GM12865 (cell line): ENCODE data around the gene EEFSEC.

Experiments
- DNase-seq: peaks from one replicate; pipeline ENCODE4 v3.0.0; 2010; ENCODE audit warnings: low read depth
- H3K4me3 ChIP-seq: 2 replicates; pipeline ENCODE4 v1.5.1; 2011; ENCODE audit warnings: mild to moderate bottlenecking, low read depth, low read length, control low read depth
- TF ChIP-seq, protein P1 (sequence below): IDR thresholded peaks from 2 replicates; pipeline ENCODE4 v1.5.1; 2011; ENCODE audit warnings: low read length, control low read depth, low read depth, inconsistent platforms; ENCODE audit not compliant: insufficient read depth; ENCODE audit errors: missing control alignments

Gene EEFSEC

DNA sequence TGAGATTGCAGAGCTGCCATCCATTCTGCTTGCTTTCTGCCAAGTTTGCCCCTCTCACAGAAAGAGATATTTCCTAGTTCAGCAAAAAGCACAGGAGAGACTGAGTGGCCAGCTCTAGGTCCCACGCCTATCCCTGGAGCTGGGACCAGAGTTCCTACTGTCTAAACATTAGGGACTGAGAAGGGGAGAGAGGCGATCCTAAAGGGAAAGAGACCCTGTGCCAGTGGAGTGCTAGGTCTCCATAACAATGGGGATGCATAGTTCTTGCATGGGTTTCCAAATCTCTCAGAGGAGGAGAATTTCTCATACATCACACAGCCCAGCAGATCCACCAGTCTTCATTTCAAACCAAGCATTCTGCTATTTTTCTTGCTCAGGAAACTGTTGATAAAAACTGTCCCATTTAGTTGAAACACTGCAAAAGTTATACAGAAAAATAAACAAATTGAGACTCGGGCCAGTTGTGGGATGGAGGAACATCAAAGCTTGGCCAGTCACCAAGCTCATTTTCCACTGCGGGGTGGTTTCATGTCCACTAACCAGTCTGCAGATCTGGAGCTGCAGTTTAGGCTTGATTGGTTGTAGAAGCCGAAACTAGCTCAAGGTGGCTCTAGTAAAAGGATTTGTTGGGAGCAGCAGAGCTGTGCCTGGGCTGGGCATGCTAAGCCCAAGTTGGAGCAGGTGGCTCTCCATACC, 62.7 kb downstream of the EEFSEC start:
- DNase-seq = no peak
- TF ChIP-seq, protein P1, sequence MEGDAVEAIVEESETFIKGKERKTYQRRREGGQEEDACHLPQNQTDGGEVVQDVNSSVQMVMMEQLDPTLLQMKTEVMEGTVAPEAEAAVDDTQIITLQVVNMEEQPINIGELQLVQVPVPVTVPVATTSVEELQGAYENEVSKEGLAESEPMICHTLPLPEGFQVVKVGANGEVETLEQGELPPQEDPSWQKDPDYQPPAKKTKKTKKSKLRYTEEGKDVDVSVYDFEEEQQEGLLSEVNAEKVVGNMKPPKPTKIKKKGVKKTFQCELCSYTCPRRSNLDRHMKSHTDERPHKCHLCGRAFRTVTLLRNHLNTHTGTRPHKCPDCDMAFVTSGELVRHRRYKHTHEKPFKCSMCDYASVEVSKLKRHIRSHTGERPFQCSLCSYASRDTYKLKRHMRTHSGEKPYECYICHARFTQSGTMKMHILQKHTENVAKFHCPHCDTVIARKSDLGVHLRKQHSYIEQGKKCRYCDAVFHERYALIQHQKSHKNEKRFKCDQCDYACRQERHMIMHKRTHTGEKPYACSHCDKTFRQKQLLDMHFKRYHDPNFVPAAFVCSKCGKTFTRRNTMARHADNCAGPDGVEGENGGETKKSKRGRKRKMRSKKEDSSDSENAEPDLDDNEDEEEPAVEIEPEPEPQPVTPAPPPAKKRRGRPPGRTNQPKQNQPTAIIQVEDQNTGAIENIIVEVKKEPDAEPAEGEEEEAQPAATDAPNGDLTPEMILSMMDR = no peak

DNA sequence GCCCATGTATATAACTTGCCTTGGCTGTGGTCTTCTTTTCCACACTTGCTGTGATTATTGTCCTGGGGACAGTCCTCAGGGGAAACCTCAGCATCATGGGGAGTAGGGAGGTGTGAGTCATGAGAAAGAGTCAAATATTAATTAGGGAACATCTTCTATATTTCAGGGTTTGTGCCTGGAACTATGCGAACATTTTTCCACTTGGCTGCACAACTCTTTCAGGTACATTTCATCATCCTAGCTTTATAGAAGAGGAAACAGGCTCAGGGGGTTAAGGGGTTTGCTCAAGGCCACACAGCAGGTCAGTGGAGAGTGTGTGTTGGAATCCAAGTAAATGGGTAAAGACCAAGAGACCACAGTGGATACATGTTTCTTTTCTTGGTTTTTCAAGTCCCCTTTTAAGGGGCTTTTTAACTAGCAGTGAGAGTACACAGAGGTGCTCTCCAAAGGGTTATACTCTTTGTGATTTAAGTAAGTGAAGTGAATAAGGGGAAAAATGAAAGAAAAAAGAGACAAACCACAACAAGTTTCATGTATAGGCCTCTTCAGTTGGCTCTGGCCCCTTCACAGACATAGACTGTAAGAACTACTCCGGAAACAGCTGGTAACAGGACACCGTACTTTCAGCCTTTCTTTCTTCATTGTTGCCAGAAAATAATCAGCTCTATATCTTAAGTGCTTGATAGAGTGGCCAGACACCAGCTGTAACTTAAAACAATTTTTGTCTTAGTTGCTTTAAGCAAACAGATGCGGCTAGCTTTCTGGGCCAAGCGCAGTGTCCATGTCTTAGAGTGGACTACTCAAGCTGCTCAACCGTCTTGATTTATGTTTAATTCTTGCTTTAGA, 64.6 kb downstream of the EEFSEC start:
- H3K4me3 ChIP-seq = no peak overlapping the region
- TF ChIP-seq, protein P1 = no peak
- peak; percentile 46 for DNase-seq

More for the DNA sequence above, 62.7 kb downstream of the EEFSEC start:
- no peak overlapping the region for H3K4me3 ChIP-seq

DNA sequence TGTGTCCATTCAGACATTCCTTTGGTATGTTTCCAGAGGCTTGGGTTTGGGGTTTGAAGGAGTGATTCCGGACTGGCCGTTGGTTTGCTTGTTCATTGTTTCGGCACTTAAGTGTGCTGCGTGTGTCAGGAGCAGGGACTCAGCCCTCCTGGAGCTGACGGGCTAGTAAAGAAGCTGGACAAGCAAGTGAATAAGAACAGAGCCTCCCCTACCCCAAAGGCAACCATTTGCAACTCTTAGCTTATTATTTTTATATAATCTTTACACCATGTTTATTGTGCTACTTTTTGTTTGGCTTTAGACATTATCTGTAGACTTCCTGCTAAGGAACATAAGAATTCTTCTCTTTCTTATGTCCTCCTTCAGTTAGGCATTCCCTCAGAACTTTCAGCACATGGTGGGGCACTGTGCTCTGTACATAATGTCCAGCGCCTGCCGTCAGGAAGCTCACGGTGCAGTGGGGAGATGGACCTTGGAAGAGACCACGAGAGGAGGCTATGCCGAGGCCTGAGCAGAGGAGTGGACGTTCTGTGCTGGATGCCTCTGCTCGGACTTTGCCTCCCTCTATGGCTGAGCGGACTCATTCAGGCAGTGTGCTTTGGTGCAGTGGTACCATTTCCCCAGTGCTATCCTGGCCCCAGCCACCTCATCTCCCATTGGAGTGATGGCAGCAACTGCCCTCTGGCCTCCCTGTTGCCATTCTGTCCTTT, 65.4 kb downstream of the EEFSEC start:
- DNase-seq = no peak
- TF ChIP-seq, protein P1 = no peak
- H3K4me3 ChIP-seq = no peak overlapping the region

DNA sequence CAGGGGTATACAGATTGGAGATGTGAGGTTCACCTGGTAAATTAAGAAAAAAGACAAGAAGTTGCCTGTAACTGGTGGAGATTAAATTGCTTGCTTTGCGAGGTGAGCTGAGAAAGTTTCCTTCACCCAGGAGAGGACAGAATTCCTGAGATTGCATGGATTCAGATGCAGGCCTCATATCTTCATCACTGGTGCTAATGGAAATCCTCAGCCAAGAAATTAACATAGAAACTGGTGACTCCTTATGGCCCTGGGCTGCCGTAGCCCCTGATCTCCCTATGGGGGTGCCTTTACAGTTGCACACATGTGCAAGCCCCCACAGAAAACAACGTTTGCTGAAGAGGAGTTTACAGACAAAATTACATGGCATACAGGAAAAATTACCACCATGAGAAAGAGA, 68.0 kb downstream of the EEFSEC start:
- H3K4me3 ChIP-seq = no peak overlapping the region
- no peak for DNase-seq
- TF ChIP-seq, protein P1 = no peak

DNA sequence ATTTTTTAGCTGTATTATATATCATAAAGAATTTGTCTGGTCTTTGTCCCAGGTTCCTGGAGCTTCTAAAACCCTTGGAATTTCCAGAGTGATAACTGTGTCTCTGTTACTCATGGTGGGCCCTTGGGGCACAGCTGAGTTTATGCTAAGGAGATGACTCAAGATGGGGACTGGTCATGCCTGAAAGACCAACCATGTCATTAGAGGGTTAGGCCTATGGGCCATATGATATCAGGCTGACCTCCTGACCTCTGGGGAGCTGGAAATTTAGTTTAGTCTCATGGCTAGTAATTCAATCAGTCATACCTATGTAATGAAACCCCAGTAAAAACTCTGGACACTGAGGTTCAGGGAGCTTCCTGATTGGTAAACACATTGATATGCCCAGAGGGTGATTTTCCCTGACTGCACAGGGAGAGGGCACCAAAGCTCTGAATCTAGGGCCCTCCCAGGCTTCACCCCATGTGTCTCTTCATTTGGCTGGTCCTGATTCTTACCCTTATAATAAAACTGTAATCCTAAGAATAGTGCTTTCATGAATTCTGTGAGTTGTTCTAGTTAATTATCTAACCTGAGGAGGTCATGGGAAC, 69.6 kb downstream of the EEFSEC start:
- TF ChIP-seq, protein P1 = no peak
- DNase-seq = no peak
- no peak overlapping the region for H3K4me3 ChIP-seq

DNA sequence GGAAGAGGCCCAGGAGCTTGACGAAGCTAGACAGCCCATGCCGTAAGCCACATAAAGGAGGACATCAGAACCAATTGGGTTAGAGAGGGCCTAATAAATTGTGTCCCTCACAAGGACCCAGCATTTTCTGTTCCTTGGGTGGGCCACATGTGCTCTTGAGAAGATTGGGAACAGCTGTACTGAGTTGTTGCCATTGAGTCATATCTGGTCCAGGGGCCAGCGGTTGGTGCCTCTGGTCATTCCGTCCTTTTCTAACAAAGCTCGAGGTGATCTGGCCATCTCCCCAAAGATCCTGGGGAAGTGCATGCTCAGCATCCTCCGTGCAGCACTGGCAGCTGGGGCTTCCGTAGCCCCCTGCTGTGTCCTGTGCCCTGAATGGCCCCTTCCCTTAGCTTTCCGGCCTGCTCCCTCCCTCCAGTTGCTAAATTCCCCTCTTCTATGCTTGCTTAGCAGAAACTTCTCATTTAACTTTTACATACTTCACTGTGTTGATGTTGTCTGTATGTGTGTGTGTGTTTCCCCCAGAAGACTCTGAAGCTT, 73.0 kb downstream of the EEFSEC start:
- TF ChIP-seq, protein P1 = no peak
- DNase-seq = no peak
- H3K4me3 ChIP-seq = no peak overlapping the region
